NCI-H82 (cell line): ENCODE measurements around the gene PKD1.
A peak's percentile ranks its signal among the peaks of the same experiment; 100 is the strongest.

Experiments used
- DNase-seq: peaks from one replicate; lab custom pipeline; 2025; lab: John Stamatoyannopoulos, UW

Gene PKD1

DNA sequence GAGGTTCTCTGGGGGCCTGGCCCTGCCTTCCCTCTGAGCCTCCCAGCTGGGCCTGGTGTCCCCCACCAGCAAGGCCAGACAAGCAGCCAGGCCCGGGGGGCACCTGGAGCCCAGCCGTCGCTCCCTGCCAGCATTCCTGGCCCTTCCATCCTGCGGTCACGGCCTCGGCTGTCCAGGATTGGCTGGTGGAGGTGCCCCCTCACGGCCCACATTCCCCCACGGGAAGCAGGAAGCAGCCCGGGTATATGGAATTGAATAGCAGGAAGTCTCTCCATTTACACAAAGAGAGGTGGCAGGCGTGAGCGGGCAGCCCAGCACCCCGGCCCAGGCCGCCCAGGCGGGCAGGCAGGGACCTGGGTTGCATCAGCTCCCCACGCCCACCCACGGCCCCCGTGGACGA is 34.4 kb upstream of the PKD1 start:
- DNase-seq, result no peak

DNA sequence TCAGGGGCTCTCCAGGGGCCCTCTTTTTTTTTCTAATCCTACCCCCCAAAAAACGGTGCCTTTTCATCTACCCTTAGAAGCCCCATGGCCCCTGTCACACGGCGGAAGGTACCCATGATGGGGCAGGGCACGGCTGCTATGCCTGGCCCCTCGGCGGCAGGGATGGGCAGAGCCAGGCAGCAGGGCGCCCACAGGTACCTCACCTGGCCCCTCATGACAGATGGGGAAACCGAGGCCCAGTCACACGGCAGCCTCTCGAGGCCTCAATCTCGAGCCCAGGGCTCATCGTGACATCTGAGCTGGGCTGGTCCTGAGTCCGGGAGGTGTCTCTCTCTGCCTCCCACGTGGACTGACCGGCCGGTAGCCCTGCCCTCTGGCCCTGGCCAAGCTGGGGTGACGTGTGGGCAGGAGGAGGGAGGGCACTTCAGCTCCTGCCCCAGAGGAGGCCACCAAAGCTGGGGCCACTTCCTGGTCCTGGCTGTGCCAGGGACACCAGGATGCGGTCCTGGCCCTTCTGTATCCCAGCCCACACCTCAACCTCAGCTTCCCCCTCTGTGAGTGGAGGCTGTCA is 31.5 kb upstream of the PKD1 start:
- no peak for DNase-seq

DNA sequence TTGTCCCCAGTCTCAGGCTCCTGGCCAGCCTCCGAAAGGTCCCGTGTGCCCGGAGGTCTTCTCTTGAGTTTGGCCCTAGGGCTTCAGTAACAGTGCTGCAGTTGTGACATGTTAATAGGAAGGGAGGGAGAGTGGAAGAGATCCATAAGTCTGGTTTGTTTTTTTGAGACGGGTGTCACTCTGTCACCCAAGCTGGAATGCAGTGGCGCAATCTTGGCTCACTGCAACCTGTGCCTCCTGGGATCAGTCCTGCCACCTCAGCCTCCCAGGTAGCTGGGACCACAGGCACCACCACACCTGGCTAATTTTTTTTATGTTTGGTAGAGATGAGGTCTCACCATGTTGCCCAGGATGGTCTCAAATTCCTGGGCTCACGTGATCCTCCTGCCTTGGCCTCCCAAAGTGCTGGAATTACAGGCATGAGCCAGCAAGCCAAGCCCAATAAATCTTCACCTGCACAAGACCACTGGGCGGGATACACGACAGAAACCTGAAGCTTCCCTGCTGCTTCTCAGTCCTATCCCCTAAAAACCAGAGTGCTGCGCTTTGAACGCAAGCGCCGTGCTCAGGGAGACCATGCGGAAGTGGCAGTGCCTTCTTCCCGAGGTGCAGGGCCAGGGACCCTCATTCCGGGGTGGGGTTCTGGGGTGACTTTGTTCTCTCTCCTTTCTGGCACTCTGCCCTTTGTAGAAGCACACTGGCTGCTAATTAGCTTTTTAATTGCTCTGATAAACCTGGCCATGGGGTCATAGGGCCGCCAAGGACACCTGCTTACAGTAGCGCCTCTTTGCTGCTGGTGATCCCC is 30.8 kb upstream of the PKD1 start:
- DNase-seq, result no peak

DNA sequence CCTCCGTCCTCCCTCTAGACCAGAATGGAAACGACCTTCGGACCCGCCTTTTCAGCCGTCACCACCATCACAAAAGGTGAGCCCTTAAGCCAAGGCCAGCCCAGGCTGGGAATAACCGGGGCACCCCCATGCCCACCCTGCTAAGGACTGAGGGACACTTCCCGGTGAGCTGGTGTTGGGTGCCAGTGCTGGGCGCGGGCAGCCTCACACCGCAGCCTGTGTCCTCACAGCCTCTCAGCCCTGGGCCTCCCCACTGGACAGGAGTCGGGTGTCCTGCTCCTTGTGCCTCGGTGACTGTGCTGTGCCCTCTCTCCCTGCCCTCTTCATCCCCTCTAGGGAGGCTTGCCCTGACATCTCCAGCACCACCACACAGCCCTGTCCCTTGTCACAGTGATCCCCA is 30.2 kb upstream of the PKD1 start:
- DNase-seq, result no peak

DNA sequence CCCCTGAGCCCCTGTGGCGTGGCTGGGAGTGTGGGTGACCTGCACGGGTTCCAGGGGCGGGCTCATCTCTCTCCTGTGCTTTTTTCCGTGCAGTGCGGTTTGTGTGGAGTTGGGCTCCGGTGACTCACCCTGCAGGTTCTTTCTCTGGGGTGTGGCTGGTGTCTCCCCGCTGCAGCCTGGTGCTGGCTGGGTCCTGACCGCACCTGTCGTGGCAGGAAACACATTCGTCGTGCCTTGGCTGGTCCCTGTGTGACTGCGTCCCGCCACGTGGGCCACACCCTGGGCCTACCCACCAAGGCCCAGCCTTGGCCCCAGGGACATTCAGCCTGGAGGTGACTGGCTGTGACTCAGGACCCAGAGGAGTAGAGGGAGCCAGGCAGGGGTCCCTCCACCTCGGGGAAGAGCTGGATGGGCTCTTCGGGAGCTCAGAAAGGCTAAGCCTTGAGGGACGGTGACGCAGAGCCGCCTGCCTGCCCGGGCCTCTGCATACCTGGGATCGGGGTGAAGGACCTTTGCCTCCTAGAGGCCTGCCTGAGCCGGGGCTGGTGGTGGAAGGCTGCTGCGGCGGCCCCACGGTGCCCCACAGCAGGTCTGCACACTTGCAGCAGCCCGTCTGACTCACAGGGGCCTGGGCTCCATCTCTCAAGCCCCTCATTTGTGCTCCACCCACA is 27.6 kb upstream of the PKD1 start:
- DNase-seq, result no peak

DNA sequence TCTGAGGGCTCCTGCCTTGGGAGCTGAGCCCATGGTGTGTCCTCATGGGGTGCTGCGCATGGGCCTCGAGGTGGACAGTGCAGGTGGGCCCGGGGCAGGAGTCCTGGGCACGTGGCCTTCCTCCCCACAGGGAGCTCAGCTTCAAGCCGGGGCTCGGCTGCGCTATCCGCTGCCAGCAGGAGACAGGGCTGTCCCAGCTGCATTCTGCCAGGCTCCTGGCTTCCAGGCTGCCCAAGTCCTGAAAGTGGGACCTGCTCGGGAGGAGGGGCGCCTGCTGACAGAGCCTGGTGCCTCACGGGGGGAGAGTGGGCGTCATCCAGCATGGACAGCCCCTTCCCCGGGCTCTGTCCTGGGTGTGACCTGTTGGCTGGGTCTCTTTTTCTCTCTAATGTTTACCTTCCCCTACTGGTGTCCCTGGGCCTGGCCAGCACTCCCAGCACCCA is 27.0 kb upstream of the PKD1 start:
- DNase-seq, result no peak

DNA sequence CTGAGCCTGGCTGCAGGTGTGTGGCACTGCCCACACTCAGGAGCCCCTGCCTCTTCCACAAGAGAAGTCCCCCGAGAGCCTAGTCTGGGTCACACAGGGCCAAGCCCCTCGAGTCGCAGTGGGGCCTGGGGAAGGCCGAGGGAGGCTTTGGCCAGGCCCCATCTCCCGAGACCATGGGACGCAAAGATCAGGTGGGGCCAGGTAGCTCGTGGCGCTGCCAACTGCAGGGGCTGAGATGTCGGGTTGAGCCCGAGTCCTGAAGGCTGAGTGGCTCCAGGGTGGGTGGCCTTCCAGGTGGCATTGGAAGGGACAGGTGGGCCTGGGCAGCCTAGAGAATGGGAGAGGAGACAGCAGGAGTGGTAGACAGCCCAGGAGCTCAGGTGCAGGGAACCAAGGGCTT is 26.2 kb upstream of the PKD1 start:
- no peak for DNase-seq

DNA sequence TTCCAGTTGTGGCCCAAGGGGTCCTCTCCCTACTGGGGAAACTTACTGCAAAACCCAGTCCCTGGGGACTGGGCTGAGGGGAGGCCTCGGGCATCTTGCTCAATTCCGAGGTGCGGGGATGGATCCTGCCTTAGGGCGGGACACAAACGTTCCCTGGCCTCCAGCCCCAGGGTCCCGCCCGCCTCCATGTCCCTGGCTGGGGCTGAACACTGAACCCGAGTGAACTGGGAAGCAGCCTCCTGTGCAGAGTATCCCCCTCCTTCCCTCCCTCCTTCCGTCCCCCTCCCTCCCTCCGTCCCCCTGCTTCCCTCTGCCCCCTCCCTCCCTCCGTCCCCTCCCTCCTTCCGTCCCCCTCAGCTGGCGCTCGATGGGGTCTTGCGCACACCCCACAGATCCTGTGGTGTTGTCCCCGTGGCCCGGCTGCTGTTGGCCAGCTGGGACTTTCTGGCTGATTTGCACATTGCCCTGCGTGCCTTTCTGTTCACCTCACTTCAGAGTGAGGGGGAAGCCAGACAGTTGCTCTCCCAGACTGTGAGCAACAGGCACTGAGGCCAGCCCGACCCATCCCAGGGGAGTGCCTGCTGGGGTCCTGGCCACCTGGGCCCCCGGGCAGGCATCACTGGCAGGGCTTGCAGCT is 25.3 kb upstream of the PKD1 start:
- no peak for DNase-seq

DNA sequence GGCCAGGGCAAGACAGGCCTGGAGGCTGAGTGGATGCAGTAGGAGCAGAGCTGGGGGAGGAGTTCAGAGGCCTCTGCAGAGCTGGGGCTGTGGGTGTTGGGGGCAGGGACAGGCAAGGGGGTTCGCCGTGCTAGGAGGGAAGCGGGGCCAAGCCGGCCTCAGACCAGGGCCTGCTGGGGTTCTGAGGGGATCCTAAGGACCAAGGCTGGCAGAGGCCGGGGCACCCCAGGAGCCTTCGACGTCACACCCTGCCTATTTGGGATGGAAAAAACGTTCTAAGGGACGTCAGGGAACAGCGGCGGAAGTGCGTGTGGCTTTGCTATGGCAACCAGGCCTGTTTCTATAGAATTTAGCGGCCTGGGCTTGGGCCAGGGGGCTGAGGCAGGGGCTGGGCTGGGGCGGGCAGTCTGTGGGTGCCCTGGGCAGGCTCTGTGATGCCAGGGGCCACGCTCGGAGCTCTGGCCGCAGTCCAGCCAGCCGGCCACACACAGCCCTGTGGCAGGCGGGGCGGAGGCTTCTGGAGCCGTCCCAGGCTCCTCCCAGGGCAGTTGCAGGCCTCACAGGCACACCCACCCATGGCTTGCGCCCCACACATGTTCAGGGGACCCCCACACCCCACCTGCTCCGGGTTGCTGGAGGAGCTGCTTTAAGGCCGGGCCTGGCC is 23.6 kb upstream of the PKD1 start:
- no peak for DNase-seq

DNA sequence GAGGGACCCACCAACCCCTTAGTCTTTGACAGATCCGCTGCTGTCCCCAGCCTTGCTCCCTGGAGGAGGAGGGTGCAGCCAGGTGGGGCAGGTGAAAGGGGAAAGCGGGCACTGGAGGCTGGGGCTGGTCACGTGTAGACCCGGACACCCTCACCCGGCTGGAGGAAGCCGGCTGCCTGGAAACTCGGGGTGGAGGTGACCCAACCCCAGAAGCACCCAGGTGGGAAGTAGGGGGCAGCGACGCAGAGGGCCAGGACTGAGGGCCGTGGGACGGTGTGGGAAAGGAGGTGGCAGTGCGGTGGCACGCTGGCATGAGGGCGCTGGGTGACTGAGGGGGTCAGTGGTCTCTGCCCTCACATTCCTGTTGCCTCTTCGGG is 22.6 kb upstream of the PKD1 start:
- DNase-seq, result no peak

DNA sequence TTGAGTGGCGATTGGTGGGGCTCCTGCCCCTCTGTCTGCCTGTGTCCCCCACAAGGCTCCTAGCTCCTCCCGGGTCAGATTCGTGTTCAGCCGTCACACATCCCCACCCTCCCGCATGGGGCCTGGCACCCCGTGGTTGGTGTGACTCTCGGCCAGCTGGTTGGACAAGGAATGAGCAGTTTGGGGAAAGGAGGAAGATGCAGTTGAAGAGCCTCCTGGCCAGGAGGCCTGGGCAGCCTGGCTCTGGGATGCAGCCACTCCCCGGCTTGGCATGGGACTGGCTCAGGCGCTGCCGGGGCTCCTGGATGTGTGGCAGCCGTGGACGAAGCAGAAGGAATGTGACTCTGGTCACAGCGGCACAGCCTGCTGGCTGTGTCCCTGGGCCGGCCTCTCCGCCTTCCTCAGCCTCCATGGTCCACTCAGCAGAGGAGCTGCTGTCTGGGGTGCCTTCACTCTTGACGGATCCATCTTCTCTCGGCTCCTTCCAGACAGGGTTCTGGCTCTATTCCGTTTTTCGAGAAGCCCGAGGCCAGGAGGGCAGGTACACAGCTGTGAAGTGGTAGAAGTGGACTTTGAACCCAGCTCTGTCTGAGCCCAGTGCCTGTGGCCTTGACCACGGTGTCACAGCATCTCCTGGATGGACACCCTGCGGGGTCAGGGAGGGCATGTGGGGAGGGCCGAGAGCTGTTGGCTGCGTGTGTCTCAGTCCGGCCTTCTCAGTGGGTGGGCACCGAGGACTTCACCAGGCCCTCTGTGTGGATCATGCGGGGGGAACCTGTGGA is 22.0 kb upstream of the PKD1 start:
- DNase-seq, result no peak

DNA sequence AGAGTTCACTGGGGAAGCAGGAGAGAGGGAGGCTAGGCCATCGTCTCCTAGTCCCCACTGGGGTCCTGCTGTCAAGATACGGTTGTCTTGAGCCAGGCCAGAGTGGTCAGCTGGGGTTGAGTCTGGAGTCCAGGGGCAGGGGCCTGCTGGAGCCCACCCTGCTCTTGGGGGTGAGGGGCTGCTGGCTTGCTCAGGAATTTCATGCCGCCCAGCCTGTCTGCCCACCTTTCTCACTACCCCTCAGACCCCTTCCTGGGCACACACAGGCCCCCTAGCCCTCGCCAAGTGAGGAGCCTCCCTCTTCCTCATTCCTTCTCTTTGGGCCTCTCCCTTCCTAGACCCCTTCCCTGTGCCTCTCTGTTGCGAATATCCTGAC is 21.1 kb upstream of the PKD1 start:
- no peak for DNase-seq

DNA sequence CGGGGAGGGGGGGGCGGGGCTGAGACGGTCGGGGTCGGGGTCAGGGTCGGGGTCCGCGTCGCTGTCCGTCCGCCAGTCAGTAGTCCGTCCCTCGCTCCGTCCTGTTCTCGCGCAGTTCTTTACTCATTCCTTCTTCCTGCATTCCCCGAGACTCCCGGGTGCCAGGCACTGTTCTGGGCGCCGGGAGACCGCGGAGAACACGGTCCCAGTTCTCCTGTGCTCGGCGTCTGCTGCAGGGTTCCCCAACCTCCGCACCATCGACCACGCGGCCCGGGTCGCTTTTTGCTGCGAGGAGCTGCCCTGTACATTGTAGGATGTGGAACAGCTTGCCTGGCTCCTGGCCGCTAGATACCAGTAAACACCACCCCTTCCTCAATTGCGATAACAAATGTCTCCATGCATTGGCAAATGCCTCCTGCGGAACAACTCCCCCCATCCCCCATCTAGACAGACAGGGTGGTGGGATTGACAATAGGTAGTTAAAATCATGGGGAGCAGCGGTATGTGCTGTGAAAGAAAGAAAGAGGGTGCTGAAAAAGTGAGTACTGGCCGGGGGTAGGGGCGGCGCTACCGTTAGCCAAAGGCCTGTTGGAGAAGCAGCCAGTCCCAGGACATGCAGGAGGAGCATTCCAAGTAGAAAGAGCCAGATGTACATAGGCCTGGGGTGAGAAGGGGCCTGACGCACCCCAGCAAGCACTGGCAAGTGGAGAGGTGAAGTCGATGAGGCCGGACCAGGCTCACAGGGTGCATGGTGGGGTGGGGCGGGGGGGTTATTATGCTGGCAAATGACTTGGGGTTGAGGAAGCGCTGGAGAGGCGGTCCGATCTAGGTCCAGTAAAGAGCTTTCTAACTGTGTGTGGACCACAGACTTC is 20.5 kb upstream of the PKD1 start:
- DNase-seq, result peak; percentile 35

DNA sequence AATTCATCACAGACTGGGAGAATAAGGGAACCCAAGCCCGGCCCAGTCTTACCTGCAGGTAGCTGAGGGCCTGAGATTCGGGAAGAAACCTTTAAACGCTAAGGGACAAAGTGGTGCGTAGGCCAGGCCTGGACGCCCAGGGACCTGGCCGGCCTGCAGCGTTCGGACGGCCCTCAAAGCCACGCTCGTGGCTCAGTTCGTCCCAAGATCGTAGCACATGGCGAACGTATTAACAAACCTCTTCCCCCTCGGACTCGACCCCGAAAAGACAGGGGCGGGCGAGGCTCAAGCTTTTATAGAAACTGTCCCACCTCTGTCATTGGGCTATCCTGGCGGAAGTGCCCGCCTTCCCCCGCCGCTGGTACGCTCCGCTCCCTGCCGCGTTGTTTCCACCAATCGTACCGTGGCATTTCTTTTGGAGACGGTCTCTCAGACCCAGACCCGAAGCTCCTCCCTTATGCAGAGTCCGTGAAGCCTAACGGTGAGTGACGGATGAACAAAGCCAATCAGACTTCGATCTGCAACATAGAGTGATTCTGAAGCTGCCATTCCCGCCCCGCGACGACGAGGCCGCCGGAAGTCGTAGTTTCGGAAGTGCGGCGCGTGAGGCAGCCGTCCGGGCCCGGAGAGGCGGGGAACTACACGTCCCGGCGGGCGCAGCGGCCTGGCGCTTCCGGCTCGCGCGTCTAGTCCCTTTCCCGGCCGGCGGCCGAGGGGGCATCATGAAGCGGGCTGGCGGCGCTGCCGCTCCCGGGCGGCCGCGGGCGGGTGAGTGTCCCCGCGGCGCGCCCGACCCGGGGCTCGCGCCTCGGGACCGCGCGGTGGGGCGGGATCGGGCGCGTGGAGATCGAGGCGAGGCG is 19.6 kb upstream of the PKD1 start, which contains the start of gene TRAF7:
Gene TRAF7, plus strand, starts transcription at position 692 of the 860 bp plus-strand sequence. CDS start 8,139 bp downstream, outside the sequence.
- DNase-seq, result peak; percentile 100

DNA sequence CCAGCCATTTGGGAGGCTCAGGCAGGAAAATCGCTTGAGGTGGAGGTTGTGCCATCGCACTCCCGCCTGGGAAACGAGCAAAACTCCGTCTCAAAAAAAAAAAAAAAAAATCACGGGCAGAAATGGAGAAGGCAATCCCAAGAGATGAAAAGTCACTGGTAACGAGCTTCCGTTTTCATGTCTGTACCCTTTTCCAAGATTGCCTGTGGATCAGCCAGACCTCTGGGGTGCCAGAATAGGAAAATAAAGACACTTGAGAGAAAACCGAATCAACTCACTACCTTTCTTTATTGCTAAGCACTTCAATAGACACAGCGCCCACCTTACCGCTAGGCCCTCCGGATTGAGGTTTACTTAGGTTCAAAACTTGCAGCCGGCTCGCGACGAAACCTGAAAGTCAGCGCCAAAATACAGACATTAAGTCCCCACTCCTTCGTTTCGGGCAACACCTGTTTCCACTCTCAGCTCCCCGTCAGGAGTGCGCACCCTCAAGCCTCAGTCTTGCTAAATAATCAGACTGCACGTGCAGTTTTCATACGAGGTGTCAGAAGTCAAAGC is 18.9 kb upstream of the PKD1 start:
- peak; percentile 76 for DNase-seq

DNA sequence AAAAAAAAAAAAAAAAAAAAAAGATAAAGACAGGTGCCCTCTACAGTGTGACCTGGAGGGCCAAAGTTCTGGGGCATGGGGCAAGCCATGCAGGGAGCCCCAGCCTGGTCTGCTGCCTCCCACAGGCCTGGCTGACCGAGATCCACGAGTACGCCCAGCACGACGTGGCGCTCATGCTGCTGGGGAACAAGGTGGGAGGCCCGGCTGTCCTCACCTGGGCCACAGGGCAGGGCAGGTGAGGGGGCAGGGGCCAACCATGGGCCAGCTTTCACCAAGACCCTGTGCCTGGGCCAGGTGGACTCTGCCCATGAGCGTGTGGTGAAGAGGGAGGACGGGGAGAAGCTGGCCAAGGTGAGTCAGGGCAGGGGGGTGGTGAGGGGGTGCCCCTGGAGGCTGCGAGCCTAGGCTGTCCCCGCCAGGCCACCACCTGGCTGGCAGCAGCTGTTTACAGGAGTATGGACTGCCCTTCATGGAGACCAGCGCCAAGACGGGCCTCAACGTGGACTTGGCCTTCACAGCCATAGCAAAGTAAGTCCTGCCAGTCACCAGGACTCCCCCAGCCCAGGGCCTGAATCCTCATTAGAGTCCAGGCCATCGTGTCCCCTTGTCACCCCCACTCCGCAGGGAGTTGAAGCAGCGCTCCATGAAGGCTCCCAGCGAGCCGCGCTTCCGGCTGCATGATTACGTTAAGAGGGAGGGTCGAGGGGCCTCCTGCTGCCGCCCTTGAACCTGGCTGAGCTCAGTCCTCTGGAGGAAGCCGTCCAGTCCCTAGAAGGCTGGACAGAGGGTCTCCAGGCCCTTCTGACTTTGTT is 17.2 kb upstream of the PKD1 start:
- DNase-seq, result peak; percentile 65

DNA sequence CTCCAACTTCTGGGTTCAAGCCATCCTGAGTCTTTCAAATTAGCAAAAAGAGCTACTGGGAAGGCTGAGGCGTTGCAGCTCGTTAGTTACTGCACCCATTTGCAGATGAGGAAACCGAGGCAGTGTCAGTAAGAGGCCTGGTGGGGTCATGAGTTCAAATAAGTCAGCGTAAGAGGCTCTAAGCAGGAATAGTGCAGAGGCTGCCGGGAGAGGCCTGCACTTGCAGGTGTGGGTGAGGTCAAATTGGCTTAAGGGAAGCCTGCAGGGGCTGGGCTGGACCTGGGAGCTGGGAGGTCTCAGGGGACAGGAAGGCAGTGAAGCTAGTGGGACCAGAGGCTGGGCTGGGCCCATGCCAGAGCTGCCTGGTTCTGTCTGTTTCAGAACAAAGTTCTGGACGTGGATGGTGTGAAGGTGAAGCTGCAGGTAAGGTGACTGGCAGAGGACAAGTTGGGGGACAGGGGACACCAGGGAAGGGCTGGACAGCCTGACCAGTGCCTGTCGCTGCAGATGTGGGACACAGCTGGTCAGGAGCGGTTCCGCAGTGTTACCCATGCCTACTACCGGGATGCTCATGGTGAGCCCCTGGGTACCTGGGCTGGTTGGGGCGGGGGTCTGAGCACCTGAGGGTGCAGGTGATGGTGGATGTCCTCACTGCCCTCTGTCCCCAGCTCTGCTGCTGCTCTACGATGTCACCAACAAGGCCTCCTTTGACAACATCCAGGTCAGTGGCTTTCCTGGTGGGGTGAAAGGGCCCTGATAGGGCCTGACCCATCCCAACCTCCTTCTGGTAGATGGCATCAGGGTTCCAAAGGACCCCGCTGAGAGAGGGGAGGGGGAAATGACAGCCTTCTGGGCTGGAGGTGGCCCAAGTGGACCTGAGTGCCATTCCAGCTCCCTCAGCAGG is 15.7 kb upstream of the PKD1 start:
- DNase-seq, result peak; percentile 92
